SK-N-SH (cell line): ENCODE results near the gene CTNNA3. TPM values are rescaled to one million over a fixed set of nuclear protein-coding genes. Genes with fewer than 3 reads are reported as not detected.

ENCODE experiments used
- CTCF ChIA-PET: fragments of 300-600, 350-600 bp; formaldehyde crosslinking; extraction: SDS; loops from one replicate; lab custom pipeline; 2021; lab: Yijun Ruan, JAX
- POLR2A ChIA-PET: fragments of 350-600 bp; sonication (Branson Sonifier 250); formaldehyde crosslinking; extraction: SDS; loops from one replicate; lab custom pipeline; 2020; ENCODE audit warnings: antibody characterized with exemption, inconsistent platforms; lab: Yijun Ruan, JAX
- DNase-seq: peaks from one replicate; pipeline ENCODE4 v3.0.0; 2012
- H2AFZ ChIP-seq: fragments of 200-600 bp; sonication (generic); 2 replicates; pipeline ENCODE4 v1.8.1; 2016; ENCODE audit warnings: antibody characterized with exemption, mild to moderate bottlenecking, low read depth
- H3F3A ChIP-seq: fragments of 200-600 bp; sonication (generic); replicated peaks from 2 replicates; pipeline ENCODE3; 2016; ENCODE audit warnings: antibody characterized with exemption, mild to moderate bottlenecking; ENCODE audit not compliant: insufficient read depth
- H3K27ac ChIP-seq, 2 experiments: fragments of 200-500 bp in 1 of 2; fragments of 200-600 bp in 1 of 2; sonication (Bioruptor generic) in 1 of 2; sonication (generic), shearing (Covaris generic) in 1 of 2; 2 replicates each; pipeline versions ENCODE4 v1.5.1 to v1.6.1; 2014 to 2016; ENCODE audit warnings: low read depth in 2 of 2, inconsistent platforms in 1 of 2, low read length in 1 of 2, mild to moderate bottlenecking in 1 of 2, mixed read lengths in 1 of 2
- H3K27me3 ChIP-seq: fragments of 200-600 bp; sonication (generic), shearing (Covaris generic); 2 replicates; pipeline ENCODE4 v1.6.1; 2016; ENCODE audit warnings: mixed run types; ENCODE audit not compliant: insufficient read depth
- H3K36me3 ChIP-seq, 2 experiments: fragments of 200-500 bp in 1 of 2; fragments of 200-600 bp in 1 of 2; sonication (Bioruptor generic) in 1 of 2; sonication (generic) in 1 of 2; replicated peaks in 1 of 2; 2 replicates each; pipeline versions ENCODE3 to v1.5.1; 2014 to 2016; ENCODE audit warnings: low read length in 1 of 2, mild to moderate bottlenecking in 1 of 2; ENCODE audit not compliant: insufficient read depth in 2 of 2, control insufficient read depth in 1 of 2
- H3K4me1 ChIP-seq, 2 experiments: fragments of 200-500 bp in 1 of 2; fragments of 200-600 bp in 1 of 2; sonication (Bioruptor generic) in 1 of 2; sonication (generic), shearing (Covaris generic) in 1 of 2; 2 replicates each; pipeline versions ENCODE4 v1.5.1 to v1.6.1; 2014 to 2016; ENCODE audit warnings: low read depth in 1 of 2, low read length in 1 of 2, mixed run types in 1 of 2; ENCODE audit not compliant: insufficient read depth in 2 of 2, control insufficient read depth in 1 of 2
- H3K4me2 ChIP-seq: fragments of 200-600 bp; sonication (generic), shearing (Covaris generic); 2 replicates; pipeline ENCODE4 v1.6.1; 2017; ENCODE audit warnings: mixed run types
- H3K4me3 ChIP-seq, 2 experiments: fragments of 200-500 bp in 1 of 2; fragments of 200-600 bp in 1 of 2; sonication (Bioruptor generic) in 1 of 2; sonication (generic), shearing (Covaris generic) in 1 of 2; 2 replicates each; pipeline versions ENCODE4 v1.5.1 to v1.8.1; 2014 to 2016; ENCODE audit warnings: low read depth in 2 of 2, inconsistent platforms in 1 of 2, low read length in 1 of 2, mild to moderate bottlenecking in 1 of 2, mixed read lengths in 1 of 2, moderate library complexity in 1 of 2
- H3K79me2 ChIP-seq: fragments of 200-600 bp; sonication (generic); 2 replicates; pipeline ENCODE4 v1.8.1; 2017; ENCODE audit warnings: mild to moderate bottlenecking; ENCODE audit not compliant: insufficient read depth
- H3K9ac ChIP-seq: fragments of 200-600 bp; sonication (generic); 2 replicates; pipeline ENCODE4 v1.6.1; 2017; ENCODE audit warnings: mixed run types
- H3K9me2 ChIP-seq: fragments of 200-600 bp; sonication (generic); 2 replicates; pipeline ENCODE4 v1.6.1; 2017; ENCODE audit warnings: mixed run types
- H3K9me3 ChIP-seq: fragments of 200-600 bp; sonication (generic); 2 replicates; pipeline ENCODE4 v1.6.1; 2017; ENCODE audit warnings: mixed run types, mild to moderate bottlenecking, moderate library complexity
- H4K20me1 ChIP-seq: fragments of 200-600 bp; sonication (generic); 2 replicates; pipeline ENCODE4 v1.6.1; 2017; ENCODE audit warnings: mild to moderate bottlenecking, mixed run types; ENCODE audit not compliant: insufficient read depth
- CHD2 ChIP-seq: fragments of 150-350 bp; IDR thresholded peaks from 2 replicates; pipeline ENCODE4 v1.6.1; 2018; ENCODE audit warnings: low read length; ENCODE audit not compliant: partially characterized antibody
- CTCF ChIP-seq: fragments of 200-600 bp; sonication (generic); IDR thresholded peaks from 2 replicates; pipeline ENCODE4 v1.6.1; 2017; ENCODE audit warnings: antibody characterized with exemption, mild to moderate bottlenecking, moderate library complexity
- ELF1 ChIP-seq: IDR thresholded peaks from 2 replicates; pipeline ENCODE4 v1.4.0; 2012
- EP300 ChIP-seq, 2 experiments: IDR thresholded peaks; 2 replicates each; pipeline versions ENCODE4 v1.4.0 to v1.6.1; 2012; ENCODE audit warnings: borderline replicate concordance in 1 of 2, low read depth in 1 of 2, low read length in 1 of 2
- FOXJ3 ChIP-seq: sonication (generic); formaldehyde crosslinking; IDR thresholded peaks from 2 replicates; pipeline ENCODE4 v1.5.1; 2020; ENCODE audit warnings: mild to moderate bottlenecking, missing genetic modification reagents
- FOXM1 ChIP-seq: IDR thresholded peaks from 2 replicates; pipeline ENCODE4 v1.4.0; 2012; ENCODE audit warnings: low read depth, mild to moderate bottlenecking
- GABPA ChIP-seq: IDR thresholded peaks from 2 replicates; pipeline ENCODE4 v1.4.0; 2012; ENCODE audit warnings: low read depth, mild to moderate bottlenecking
- MAX ChIP-seq: IDR thresholded peaks from 2 replicates; pipeline ENCODE4 v1.4.0; 2012; ENCODE audit warnings: low read depth
- MXI1 ChIP-seq: IDR thresholded peaks from 2 replicates; pipeline ENCODE4 v1.6.1; 2012; ENCODE audit warnings: mild to moderate bottlenecking, low read depth, low read length, improper control_type of control experiment
- PBX3 ChIP-seq: IDR thresholded peaks from 2 replicates; pipeline ENCODE4; 2012
- RAD21 ChIP-seq: IDR thresholded peaks from 2 replicates; pipeline ENCODE4 v1.6.1; 2012; ENCODE audit warnings: mild to moderate bottlenecking, low read length
- REST ChIP-seq: IDR thresholded peaks from 2 replicates; pipeline ENCODE4 v1.6.1; 2012; ENCODE audit warnings: mild to moderate bottlenecking, low read depth, low read length, moderate library complexity
- TCF12 ChIP-seq: IDR thresholded peaks from 2 replicates; pipeline ENCODE4 v1.4.0; 2012
- USF1 ChIP-seq: IDR thresholded peaks from 2 replicates; pipeline ENCODE4 v1.4.0; 2012; ENCODE audit warnings: low read depth, borderline replicate concordance
- WGBS: methylation state at CpG from one replicate; pipeline ENCODE4 v1.1.6; 2017; ENCODE audit warnings: low lambda C conversion rate; 5-methylcytosine and 5-hydroxymethylcytosine counted together
- polyA plus RNA-seq, 3 experiments: library from polyadenylated mRNA; depleted of rRNA; stranded (reverse); fragments of >200 nt; gene quantifications; 2 replicates each; pipeline ENCODE4 v1.2.3, GENCODE V29; 2012

Gene CTNNA3
- polyA plus RNA-seq, 1 of the 3 experiments (the other 2 are of a cell fraction), result not detected

- H3K4me3 ChIP-seq, result no peak overlapping the region
- H2AFZ ChIP-seq, result no peak overlapping the region
- no peak overlapping the region for H3K4me2 ChIP-seq
- H3K9me3 ChIP-seq, result no peaks in the 10 kb centered on the region
- no peaks in the 10 kb centered on the region for H3K36me3 ChIP-seq
- H3F3A ChIP-seq, result peaks cover 8% of the 10 kb centered on the region
- H4K20me1 ChIP-seq, result no peaks in the 10 kb centered on the region
- no peaks in the 10 kb centered on the region for H3K9me2 ChIP-seq
- no peak for DNase-seq
- no peaks in the 10 kb centered on the region for H3K4me1 ChIP-seq
- no peak for TF ChIP-seq CHD2
- TF ChIP-seq PBX3, result no peak
- TF ChIP-seq FOXM1, result no peak
- TF ChIP-seq REST, result no peak
- TF ChIP-seq TCF12, result no peak
- TF ChIP-seq FOXJ3 (CRISPR knock-in tag), result no peak
- TF ChIP-seq MXI1, result no peak
- TF ChIP-seq CTCF, result no peak
- TF ChIP-seq ELF1, result no peak
- TF ChIP-seq RAD21, result no peak
- TF ChIP-seq GABPA, result no peak
- no peak for TF ChIP-seq MAX
- TF ChIP-seq USF1, result no peak
- TF ChIP-seq EP300 (IDR thresholded peaks at IDR 0.05; ENCODE audit: borderline replicate concordance in 1 of 2, low read depth in 1 of 2, low read length in 1 of 2), result no peak
- TF ChIP-seq, all 33 proteins: peak for 0
- Histone ChIP-seq H3K9ac (no peak overlapping the region), H3K27ac (no peak overlapping the region; a peak in 1 of 4 replicates), H3K79me2 (no peaks in the 10 kb centered on the region), H3K27me3 (no peaks in the 10 kb centered on the region)
- ChIA-PET CTCF (no interaction called here), POLR2A (no interaction called here)
- 38% methylated on average over 1 of the region's 1 CpG for WGBS
Observed at GRCh38 chr10:66639371-66639770, 1056.6 kb downstream of the CTNNA3 start.
